Glutamatergic neuron (in vitro differentiated cells): ENCODE data around the gene KIAA1191. TPM values are rescaled to one million over a fixed set of nuclear protein-coding genes. Genes with fewer than 3 reads are reported as not detected.

ENCODE experiments used
- DNase-seq: peaks from one replicate; pipeline ENCODE4 v3.0.0; 2022
- H3K27ac Mint-ChIP-seq: one replicate; pipeline ENCODE4 v1.8.0; 2020; ENCODE audit warnings: mild to moderate bottlenecking, mixed read lengths, inconsistent platforms; ENCODE audit not compliant: unreplicated experiment
- H3K27me3 Mint-ChIP-seq: one replicate; pipeline ENCODE4 v1.8.0; 2020; ENCODE audit warnings: mild to moderate bottlenecking, moderate library complexity, mixed read lengths, inconsistent platforms; ENCODE audit not compliant: unreplicated experiment
- H3K36me3 Mint-ChIP-seq: one replicate; pipeline ENCODE4 v1.8.0; 2020; ENCODE audit warnings: mild to moderate bottlenecking, mixed read lengths, inconsistent platforms; ENCODE audit not compliant: unreplicated experiment
- H3K4me1 Mint-ChIP-seq: one replicate; pipeline ENCODE4 v1.8.0; 2020; ENCODE audit warnings: mild to moderate bottlenecking, low read depth, mixed read lengths, inconsistent platforms; ENCODE audit not compliant: unreplicated experiment
- H3K4me3 Mint-ChIP-seq: one replicate; pipeline ENCODE4 v1.8.0; 2020; ENCODE audit warnings: mild to moderate bottlenecking, mixed read lengths, inconsistent platforms; ENCODE audit not compliant: unreplicated experiment
- H3K9me3 Mint-ChIP-seq: one replicate; pipeline ENCODE4 v1.8.0; 2020; ENCODE audit warnings: mild to moderate bottlenecking, moderate library complexity, mixed read lengths, inconsistent platforms; ENCODE audit not compliant: unreplicated experiment
- total RNA-seq: library from RNA; stranded (reverse); fragmentation: NEBNext Ultra II Directional; extraction: Animal tissue kit (Norgen Biotek cat#: 25700); gene quantifications from one replicate; pipeline ENCODE4 v1.2.1, GENCODE V29; 2021; ENCODE audit not compliant: unreplicated experiment
- TF ChIP-seq, protein P1 (sequence below): fragments of 200-600 bp; sonication (generic); IDR thresholded peaks from one replicate; pipeline ENCODE4 v1.5.0; 2021; ENCODE audit not compliant: partially characterized antibody, unreplicated experiment

KIAA1191 gene
- total RNA-seq, 1 donor from 2014 or later = 203 TPM

DNA sequence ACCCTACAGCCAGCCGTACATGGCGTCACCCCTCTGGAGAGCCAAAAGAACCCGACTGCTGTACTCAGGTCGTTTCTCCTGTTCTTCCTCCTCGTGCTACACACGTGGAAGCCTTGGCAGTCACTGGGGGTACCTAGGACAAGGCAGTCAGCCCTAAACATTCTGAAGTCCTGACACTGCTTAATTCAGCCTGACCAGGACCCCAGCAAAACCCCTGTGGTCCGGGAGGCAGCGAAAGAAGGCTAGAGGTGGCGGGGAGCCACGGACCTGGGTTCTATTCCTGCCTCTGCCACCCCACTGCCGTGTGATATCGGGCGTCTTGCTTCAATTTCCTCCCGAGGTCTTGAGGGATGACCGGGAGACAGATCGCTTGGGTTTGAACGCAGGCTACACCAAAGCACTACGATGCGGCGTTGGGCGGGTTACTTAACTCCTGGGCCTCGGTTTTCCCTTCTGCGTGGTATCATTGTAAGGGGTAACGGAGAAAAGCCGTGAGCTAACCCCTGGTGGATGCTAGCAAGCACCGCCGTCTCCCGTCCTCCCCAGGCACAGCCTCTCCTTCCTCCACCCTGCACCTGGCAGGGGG is 3.3 kb upstream of the KIAA1191 start:
- no peak for DNase-seq

DNA sequence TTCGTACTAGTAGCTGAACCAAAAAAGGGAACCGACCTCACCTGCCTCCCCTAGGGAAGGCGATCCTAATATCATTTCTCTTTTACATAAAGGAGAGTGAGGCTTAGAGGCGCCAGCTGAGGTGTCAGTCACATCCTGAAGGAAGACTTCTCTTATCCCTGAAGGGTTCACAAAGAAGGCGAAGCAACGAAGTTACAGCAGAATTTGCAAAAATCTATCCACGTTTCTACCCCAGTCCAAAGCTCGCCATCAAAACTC is 598 bp upstream of the KIAA1191 start:
- no peak for DNase-seq
- Mint-ChIP-seq H3K27ac (peak overlapping the region; percentile 100), H3K36me3 (no peaks in the 10 kb centered on the region), H3K27me3 (peaks cover 8% of the 10 kb centered on the region), H3K9me3 (peaks cover 6% of the 10 kb centered on the region), H3K4me1 (peaks cover 16% of the 10 kb centered on the region), H3K4me3 (peak overlapping the region; percentile 94)
- TF ChIP-seq, protein P1, sequence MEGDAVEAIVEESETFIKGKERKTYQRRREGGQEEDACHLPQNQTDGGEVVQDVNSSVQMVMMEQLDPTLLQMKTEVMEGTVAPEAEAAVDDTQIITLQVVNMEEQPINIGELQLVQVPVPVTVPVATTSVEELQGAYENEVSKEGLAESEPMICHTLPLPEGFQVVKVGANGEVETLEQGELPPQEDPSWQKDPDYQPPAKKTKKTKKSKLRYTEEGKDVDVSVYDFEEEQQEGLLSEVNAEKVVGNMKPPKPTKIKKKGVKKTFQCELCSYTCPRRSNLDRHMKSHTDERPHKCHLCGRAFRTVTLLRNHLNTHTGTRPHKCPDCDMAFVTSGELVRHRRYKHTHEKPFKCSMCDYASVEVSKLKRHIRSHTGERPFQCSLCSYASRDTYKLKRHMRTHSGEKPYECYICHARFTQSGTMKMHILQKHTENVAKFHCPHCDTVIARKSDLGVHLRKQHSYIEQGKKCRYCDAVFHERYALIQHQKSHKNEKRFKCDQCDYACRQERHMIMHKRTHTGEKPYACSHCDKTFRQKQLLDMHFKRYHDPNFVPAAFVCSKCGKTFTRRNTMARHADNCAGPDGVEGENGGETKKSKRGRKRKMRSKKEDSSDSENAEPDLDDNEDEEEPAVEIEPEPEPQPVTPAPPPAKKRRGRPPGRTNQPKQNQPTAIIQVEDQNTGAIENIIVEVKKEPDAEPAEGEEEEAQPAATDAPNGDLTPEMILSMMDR = no peak

More for the DNA sequence above, 3.3 kb upstream of the KIAA1191 start:
- Mint-ChIP-seq H3K9me3 (peaks cover 9% of the 10 kb centered on the region), H3K4me1 (peaks cover 12% of the 10 kb centered on the region), H3K27me3 (peaks cover 13% of the 10 kb centered on the region), H3K27ac (peak overlapping the region; percentile 48), H3K36me3 (peaks cover 8% of the 10 kb centered on the region), H3K4me3 (peak overlapping the region; percentile 71)
- TF ChIP-seq, protein P1 = no peak

DNA sequence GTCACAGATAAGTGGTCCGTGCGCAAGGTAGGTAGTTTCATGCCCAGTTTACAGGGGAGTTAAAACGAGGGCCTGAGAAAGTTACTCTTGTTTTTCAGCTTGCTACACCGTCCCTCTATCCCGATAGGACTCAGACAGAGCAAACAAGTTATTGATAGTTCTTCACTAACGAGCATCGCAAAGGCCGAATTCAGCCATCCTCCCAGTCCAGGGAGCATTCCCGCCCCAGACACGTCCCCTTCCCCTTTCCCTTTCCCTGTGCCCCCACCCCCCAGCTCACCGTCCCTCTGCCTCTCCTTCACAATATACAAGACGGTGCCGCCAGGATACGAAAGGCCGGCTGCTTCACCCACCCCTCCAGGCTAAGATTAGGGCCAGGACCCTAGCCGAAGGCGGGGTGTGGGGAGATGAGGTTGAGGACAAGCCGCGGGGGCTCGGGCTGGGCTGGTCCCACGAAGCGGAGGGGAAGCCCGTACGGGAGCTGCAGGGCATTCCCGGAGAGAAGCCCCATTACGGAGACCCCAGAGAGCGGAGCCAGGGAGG is 599 bp downstream of the KIAA1191 start:
- Mint-ChIP-seq H3K4me1 (peaks cover 17% of the 10 kb centered on the region), H3K36me3 (no peaks in the 10 kb centered on the region), H3K9me3 (peaks cover 2% of the 10 kb centered on the region), H3K27ac (peak overlapping the region; percentile 100), H3K27me3 (peaks cover 4% of the 10 kb centered on the region), H3K4me3 (peak overlapping the region; percentile 94)
- TF ChIP-seq, protein P1 = no peak
- no peak for DNase-seq

DNA sequence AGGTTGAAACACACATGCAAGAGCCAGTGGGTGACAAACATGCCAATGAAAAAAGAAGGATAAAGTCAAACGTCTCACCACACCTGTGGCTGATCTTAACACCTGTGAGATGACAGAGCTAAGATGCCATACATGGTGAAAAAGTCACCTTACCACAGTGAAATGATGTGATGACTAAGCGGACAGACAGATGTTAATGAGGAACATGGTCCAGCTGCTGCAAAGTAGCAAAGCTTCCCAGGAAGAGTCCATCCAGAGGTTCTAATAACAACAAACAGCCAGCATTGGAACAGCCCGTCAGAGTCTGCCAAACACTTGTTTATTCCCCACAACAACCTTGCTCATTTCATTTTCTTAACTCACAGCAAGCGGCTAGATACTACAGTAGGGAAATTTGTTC is 1.9 kb downstream of the KIAA1191 start:
- Mint-ChIP-seq H3K4me1 (peaks cover 22% of the 10 kb centered on the region), H3K27ac (peak overlapping the region; percentile 68), H3K9me3 (peaks cover 2% of the 10 kb centered on the region), H3K36me3 (no peaks in the 10 kb centered on the region), H3K4me3 (peak overlapping the region; percentile 85), H3K27me3 (peaks cover 4% of the 10 kb centered on the region)
- TF ChIP-seq, protein P1 = no peak
- no peak for DNase-seq

DNA sequence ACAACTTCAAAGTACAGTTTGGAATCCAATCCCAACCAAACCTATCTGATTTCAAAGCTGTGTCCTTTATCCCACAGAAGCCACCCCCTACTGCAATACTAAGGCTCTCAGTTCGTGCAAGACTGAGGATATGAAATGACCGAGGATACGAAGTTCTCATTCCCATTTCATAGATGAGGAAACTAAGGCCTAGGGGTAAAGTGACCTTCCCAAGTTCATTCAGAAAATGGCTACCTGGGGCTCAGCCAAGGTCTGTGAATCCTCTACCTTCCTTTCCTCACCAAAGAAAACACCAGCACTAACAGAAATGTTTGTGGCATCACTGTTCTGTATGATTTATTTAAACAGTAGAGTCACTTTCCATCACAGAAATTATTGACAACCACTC is 5.4 kb downstream of the KIAA1191 start:
- Mint-ChIP-seq H3K9me3 (peaks cover 2% of the 10 kb centered on the region), H3K27ac (no peak overlapping the region), H3K36me3 (no peaks in the 10 kb centered on the region), H3K4me1 (peaks cover 23% of the 10 kb centered on the region), H3K27me3 (peaks cover 2% of the 10 kb centered on the region), H3K4me3 (no peak overlapping the region)
- TF ChIP-seq, protein P1 = no peak
- no peak for DNase-seq
